ENCODE measurements around the gene FAM89A. TPM values are rescaled to one million over a fixed set of nuclear protein-coding genes. Genes with fewer than 3 reads are reported as not detected.

Gene FAM89A
- polyA plus RNA-seq, 12 donors, result 6.7 to 19.8 (median 9.1) TPM; not detected in 1

DNA sequence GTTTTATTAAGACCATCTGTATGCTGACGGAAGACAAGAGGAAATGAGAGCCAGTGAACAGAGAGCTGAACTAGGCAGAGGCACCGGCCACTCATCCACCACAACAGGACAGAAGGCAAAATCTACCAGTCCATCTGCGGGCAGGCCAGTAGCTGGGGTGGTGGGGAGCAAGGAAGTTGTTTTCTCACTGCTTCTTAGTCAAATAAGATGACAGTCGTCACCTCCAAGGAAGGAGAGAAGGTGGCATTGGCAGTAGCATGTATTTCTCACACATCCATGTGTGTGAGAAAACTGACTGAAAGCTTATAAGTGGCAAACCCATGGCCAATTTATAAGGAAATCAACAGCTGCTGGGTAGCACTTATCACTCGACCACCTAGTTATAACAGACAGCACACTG, 69.6 kb downstream of the FAM89A start:
- no peak for DNase-seq

Other genes starting within 250 kb of the FAM89A start
- gene C1orf198, start 171.7 kb downstream of the FAM89A start, polyA plus RNA-seq (ENCODE audit: insufficient read length in 12 of 12), result 100 to 1,000 TPM in 2 of 12 donors, 10 to 100 TPM in 10; 59.5 to 148 (median 70.9) TPM
- 10 to 100 TPM in 11 of 12 donors, not detected in 1; 15.9 to 35.5 (median 22.4) TPM for gene TTC13, start 61.4 kb downstream of the FAM89A start, polyA plus RNA-seq (ENCODE audit: insufficient read length in 12 of 12)
- gene ARV1, start 61.2 kb downstream of the FAM89A start, polyA plus RNA-seq (ENCODE audit: insufficient read length in 12 of 12), result 10 to 100 TPM in 11 of 12 donors, not detected in 1; 15.1 to 22.8 (median 16.8) TPM
- under 1 TPM in 10 of 12 donors, not detected in 2; 0.04 to 0.21 (median 0.08) TPM for gene TRIM67, start 121.8 kb upstream of the FAM89A start, polyA plus RNA-seq (ENCODE audit: insufficient read length in 12 of 12)
- gene GNPAT, start 201.0 kb upstream of the FAM89A start, polyA plus RNA-seq (ENCODE audit: insufficient read length in 12 of 12), result 10 to 100 TPM in 11 of 12 donors, not detected in 1; 42.7 to 72.3 (median 62.8) TPM